Nephron progenitor cell (in vitro differentiated cells): Measurements from ENCODE around the gene TMEM128.
"Not testable (repeated sequence)": the region's sequence is repeated elsewhere in the genome, so short reads cannot be mapped to it uniquely, and the experiment has no call there.

Source experiments
- DNase-seq: peaks from one replicate; pipeline ENCODE4 v3.0.0; 2021
- H3K27ac Mint-ChIP-seq: 2 replicates; pipeline ENCODE4 v1.8.0; 2021; ENCODE audit warnings: mild to moderate bottlenecking, moderate library complexity, mixed read lengths
- H3K27me3 Mint-ChIP-seq: 2 replicates; pipeline ENCODE4 v1.8.0; 2021; ENCODE audit warnings: mild to moderate bottlenecking, low read depth, mixed read lengths; ENCODE audit not compliant: poor library complexity
- H3K36me3 Mint-ChIP-seq: 2 replicates; pipeline ENCODE4 v1.8.0; 2021; ENCODE audit warnings: low read depth, mixed read lengths
- H3K4me1 Mint-ChIP-seq: 2 replicates; pipeline ENCODE4 v1.8.0; 2021; ENCODE audit warnings: mixed read lengths
- H3K4me3 Mint-ChIP-seq: 2 replicates; pipeline ENCODE4 v1.8.0; 2021; ENCODE audit warnings: mild to moderate bottlenecking, moderate library complexity, mixed read lengths
- H3K9me3 Mint-ChIP-seq: 2 replicates; pipeline ENCODE4 v1.8.0; 2021; ENCODE audit warnings: mild to moderate bottlenecking, moderate library complexity, mixed read lengths
- CTCF ChIP-seq: fragments of 200-600 bp; sonication (generic); IDR thresholded peaks from 2 replicates; pipeline ENCODE4 v1.5.0; 2021; ENCODE audit warnings: antibody characterized with exemption

TMEM128 gene

GRCh38 chr4:4260185-4260751 lies 12.2 kb upstream of the TMEM128 start:
- DNase-seq = no peak
- peaks cover 20% of the 10 kb centered on the region for H3K27me3 Mint-ChIP-seq
- peaks cover 12% of the 10 kb centered on the region for H3K4me1 Mint-ChIP-seq
- no peak for TF ChIP-seq CTCF
- H3K27ac Mint-ChIP-seq = no peak overlapping the region
- H3K4me3 Mint-ChIP-seq = no peak overlapping the region
- no peaks in the 10 kb centered on the region for H3K9me3 Mint-ChIP-seq
- no peaks in the 10 kb centered on the region for H3K36me3 Mint-ChIP-seq

- peak overlapping the region; percentile 8 for H3K4me3 Mint-ChIP-seq
- H3K27me3 Mint-ChIP-seq = peaks cover 27% of the 10 kb centered on the region
These were observed 11.6 kb upstream of the TMEM128 start for GRCh38 chr4:4259484-4260100.

GRCh38 chr4:4257705-4258104 lies 9.7 kb upstream of the TMEM128 start:
- not testable (repeated sequence) for H3K9me3 Mint-ChIP-seq

More at GRCh38 chr4:4259484-4260100, 11.6 kb upstream of the TMEM128 start:
- Mint-ChIP-seq H3K36me3 (no peaks in the 10 kb centered on the region), H3K27ac (peak overlapping the region; percentile 71), H3K9me3 (no peaks in the 10 kb centered on the region), H3K4me1 (peaks cover 12% of the 10 kb centered on the region)
- no peak for DNase-seq
- TF ChIP-seq CTCF = no peak

GRCh38 chr4:4256799-4257198 lies 8.8 kb upstream of the TMEM128 start:
- DNase-seq = no peak
- no peaks in the 10 kb centered on the region for H3K36me3 Mint-ChIP-seq
- H3K4me3 Mint-ChIP-seq = no peak overlapping the region
- peaks cover 12% of the 10 kb centered on the region for H3K4me1 Mint-ChIP-seq
- peaks cover 41% of the 10 kb centered on the region for H3K27me3 Mint-ChIP-seq
- TF ChIP-seq CTCF = no peak
- H3K9me3 Mint-ChIP-seq = no peaks in the 10 kb centered on the region
- H3K27ac Mint-ChIP-seq = no peak overlapping the region

More at GRCh38 chr4:4257705-4258104, 9.7 kb upstream of the TMEM128 start:
- peaks cover 12% of the 10 kb centered on the region for H3K4me1 Mint-ChIP-seq
- DNase-seq, H3K27ac Mint-ChIP-seq, H3K4me3 Mint-ChIP-seq, H3K36me3 Mint-ChIP-seq: not testable (repeated sequence)
- peaks cover 32% of the 10 kb centered on the region for H3K27me3 Mint-ChIP-seq

- no peak for DNase-seq
- Mint-ChIP-seq H3K9me3 (no peaks in the 10 kb centered on the region), H3K27ac (no peak overlapping the region), H3K4me3 (no peak overlapping the region), H3K36me3 (no peaks in the 10 kb centered on the region), H3K27me3 (peaks cover 42% of the 10 kb centered on the region), H3K4me1 (peaks cover 25% of the 10 kb centered on the region)
- TF ChIP-seq CTCF = no peak
These were observed 6.6 kb upstream of the TMEM128 start for GRCh38 chr4:4254666-4255065.

- no peak for DNase-seq
- Mint-ChIP-seq H3K27me3 (peaks cover 42% of the 10 kb centered on the region), H3K36me3 (no peaks in the 10 kb centered on the region), H3K4me1 (peaks cover 25% of the 10 kb centered on the region), H3K9me3 (no peaks in the 10 kb centered on the region), H3K27ac (no peak overlapping the region), H3K4me3 (no peak overlapping the region)
- no peak for TF ChIP-seq CTCF
These were observed 6.2 kb upstream of the TMEM128 start for GRCh38 chr4:4254199-4254598.
